HG03139 (cell line): ENCODE results near the gene MYT1.

Experiments
- ATAC-seq: cut with Tn5 transposase; IDR thresholded peaks from one replicate; pipeline ENCODE4 v1.9.1; 2021; ENCODE audit not compliant: unreplicated experiment

The MYT1 gene

GRCh38 chr20:64212755-64213154, 48.5 kb downstream of the MYT1 start:
- no peak for ATAC-seq

GRCh38 chr20:64214113-64214512, 49.9 kb downstream of the MYT1 start:
- ATAC-seq = no peak

GRCh38 chr20:64214952-64215351, 50.7 kb downstream of the MYT1 start:
- no peak for ATAC-seq

DNA sequence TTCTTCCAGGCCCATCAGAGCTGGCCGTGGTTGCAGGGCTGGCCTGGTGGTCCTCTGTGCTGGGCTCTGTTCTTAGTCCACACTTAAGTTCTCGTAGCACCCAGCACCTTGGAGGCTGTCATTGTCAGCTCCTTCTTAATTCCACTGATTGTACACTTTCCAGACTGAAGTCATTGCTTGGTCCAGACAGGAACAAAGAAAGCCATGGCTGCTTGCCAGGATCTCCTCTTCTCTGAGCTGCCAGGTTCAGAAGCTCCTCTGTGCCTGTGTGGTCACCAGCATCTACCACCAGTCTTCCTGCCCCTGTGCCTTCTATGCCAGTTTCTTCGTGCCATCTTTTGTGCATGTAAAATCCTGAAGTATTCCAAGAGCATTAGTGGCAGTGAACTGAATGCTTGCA, 51.8 kb downstream of the MYT1 start:
- no peak for ATAC-seq

GRCh38 chr20:64216910-64217309, 52.7 kb downstream of the MYT1 start:
- ATAC-seq = no peak

- no peak for ATAC-seq
These were observed 53.4 kb downstream of the MYT1 start for GRCh38 chr20:64217539-64218221.

- no peak for ATAC-seq
These were observed 55.0 kb downstream of the MYT1 start for GRCh38 chr20:64219202-64219601.

DNA sequence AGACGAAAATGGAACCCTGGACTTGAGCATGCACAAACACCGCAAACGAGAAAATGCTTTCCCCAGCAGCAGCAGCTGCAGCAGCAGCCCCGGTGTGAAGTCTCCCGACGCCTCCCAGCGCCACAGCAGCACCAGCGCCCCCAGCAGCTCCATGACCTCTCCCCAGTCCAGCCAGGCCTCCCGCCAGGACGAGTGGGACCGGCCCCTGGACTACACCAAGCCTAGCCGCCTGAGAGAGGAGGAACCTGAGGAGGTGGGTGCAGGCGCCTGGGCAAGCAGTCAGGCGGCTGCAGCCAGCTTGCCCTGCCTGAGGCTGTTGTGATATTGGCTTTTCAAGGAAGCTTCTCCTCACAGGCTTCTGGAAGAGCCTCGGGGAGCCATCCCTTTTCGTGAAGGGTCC, 55.5 kb downstream of the MYT1 start:
- no peak for ATAC-seq

DNA sequence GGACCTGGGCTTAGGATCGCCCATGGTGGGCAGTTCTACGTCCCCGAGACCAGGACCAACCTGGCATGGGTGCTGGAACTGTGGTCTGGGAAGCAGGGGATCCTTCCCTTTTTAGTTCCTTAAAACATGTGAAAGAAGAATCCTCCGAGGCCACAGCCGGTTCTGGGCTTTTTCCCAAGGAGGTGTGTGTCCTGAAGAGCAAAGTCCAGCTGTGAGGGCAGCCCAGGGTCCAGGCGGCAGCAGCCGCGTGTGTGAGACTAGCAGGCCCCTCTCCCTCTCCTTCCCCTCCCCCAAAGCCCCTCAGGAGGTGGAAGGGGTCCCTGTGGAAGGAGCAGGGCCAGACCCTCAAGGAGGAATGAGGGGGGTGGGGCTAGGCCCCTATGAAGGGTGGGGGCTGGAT, 56.2 kb downstream of the MYT1 start:
- no peak for ATAC-seq

DNA sequence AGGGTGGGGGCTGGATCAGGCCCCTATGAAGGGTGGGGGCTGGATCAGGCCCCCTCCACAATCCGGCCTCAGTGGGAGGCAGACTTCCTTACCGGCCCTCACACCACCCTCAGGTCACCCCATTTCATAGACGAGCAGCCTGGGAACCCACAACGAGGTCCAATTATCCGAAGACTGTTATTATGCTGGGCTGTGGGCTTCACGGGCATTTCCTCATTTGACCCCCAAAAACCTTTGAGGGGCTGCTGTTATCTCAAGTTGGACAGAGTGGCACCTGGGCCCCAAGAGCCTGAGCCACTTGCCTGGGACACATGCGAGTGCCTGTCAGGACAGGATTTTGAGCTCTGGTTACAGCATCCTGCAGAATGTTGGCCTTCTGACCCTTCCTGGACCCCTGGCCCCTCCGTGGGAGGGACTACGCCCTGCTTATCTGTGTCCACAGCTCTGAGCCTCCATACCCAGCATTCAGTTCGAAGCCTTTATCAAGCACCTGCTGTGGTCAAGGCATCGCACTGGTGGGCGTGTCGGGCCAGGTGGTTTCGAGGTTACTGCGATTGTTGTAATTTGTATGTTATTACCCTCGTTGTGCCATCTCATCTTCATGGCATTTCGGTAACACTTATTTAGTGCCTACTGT, 56.8 kb downstream of the MYT1 start:
- ATAC-seq = no peak

DNA sequence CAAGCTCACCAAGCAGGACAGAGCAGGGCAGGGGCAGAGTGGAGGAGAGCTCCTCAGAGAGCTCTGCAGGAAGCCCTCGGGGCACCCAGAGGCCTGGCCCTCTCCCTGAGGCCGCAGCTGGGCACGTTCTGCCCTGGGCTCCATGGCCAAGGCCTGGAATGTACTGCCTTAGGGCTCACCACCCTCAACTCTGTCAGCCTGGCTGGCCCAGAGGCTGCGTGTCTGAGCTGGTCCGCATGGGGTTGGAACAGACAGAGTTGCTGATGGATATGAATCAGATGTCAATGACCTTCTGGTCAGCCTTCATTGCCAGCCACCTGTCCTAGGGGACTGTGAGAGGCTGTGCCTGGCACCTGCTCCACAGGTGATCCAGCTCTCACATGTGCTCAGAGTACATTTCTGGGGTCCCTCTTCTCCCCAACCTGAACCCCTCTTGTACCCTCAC, 58.1 kb downstream of the MYT1 start:
- ATAC-seq = no peak

- no peak for ATAC-seq
These were observed 58.7 kb downstream of the MYT1 start for GRCh38 chr20:64222851-64223525.

DNA sequence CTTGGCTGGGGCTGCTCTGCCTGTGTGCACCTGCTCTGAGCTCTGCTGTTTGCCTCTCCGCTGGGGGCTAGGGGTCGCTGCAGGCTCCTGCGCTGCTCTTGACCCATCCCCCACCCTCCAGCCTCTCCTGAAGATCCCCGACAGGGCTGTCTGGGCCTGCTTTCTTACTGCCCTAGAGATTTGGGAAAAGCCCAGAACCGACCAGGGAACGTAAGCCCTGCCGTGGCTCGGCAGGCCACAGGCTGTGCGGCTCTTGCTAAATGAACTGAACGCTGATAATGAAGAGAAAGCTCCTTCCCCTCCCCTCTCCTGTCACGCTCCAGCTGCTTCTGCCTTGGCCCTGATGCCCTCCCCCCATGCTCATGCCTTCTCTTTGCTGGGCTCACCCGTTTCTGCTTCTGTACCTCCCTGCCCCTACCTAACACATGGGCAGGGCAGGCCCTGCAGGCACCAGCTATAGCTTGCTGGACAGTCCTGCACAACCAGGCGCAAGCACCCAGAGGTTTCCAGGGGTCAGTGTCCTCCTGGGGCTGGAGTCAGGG, 59.3 kb downstream of the MYT1 start:
- no peak for ATAC-seq

- ATAC-seq = no peak
These were observed 60.3 kb downstream of the MYT1 start for GRCh38 chr20:64224351-64225170.

DNA sequence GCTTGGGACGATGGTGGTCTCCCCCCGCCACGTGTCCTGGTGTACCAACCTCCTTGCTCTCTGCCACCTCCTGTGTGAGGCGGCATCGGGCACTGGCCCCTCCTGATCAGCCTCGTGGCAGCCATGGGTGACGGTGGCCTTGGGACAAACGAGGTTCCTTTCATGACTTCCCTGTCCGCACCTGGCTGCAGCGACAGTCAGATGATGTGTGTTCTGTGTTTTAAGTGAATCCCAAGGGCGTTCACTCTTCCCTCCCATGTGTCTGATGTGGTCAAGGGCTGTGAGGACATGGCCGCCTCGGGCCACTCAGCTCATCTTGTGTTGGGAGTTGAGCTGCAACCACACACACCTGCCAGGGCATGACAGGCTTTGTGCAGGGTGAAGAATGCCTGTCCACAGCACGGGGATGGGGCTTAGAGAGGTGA, 60.9 kb downstream of the MYT1 start:
- ATAC-seq = no peak

GRCh38 chr20:64225828-64226598, 61.8 kb downstream of the MYT1 start:
- ATAC-seq = no peak

GRCh38 chr20:64226686-64227580, 62.7 kb downstream of the MYT1 start:
- no peak for ATAC-seq

- no peak for ATAC-seq
These were observed 63.9 kb downstream of the MYT1 start for GRCh38 chr20:64228086-64228653.
